ENCODE data around the gene ENTPD8. TPM values are rescaled to one million over a fixed set of nuclear protein-coding genes. Genes with fewer than 3 reads are reported as not detected.

ENTPD8 gene
- total and polyA plus RNA-seq, 4 donors: 0.08 to 0.45 (median 0.21) TPM

DNA sequence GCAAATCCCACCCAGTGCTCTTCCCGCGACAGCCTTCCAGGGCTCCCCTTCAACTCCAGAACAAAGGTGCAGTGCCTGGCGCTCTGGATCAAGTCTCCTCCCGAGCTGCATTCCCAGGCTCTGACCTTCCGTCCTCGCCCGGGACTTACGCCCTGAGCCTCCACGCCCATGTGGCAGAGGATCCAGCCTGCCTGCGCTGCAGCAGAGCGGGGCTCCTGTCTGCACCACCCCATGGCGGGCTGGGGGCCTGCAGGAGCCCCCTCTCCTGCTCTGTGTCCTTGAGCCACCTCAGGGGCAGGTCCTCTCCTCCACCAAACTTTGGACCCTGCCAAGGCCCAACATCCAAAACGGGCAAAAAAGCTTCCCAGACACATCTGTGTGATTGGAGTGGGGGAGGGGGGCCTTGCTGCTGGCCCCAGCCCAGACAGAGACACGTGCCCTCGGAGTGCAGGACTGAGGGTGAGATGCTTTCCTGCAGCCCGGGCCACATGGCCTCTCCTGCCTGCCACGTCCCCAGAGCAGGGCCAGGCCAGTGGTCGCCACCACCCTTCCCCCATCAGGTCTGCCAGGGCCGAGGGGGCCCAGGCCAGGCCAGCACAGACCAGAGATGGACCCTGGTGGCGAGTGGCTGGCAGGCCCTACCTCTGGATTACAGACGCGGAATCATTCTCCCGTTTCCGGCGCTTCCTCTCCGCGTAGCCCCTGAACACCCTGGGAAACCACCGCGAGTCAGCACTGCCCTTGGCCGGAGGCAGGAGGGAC is 13.6 kb upstream of the ENTPD8 start:
- no peaks in the 10 kb centered on the region for H3K27me3 ChIP-seq (ENCODE audit: control insufficient read depth in 3 of 3, insufficient read depth in 3 of 3, low read length in 2 of 3)
- peaks cover 0 to 25% (median 11%) of the 10 kb centered on the region in 5 donors for H3K4me1 ChIP-seq (ENCODE audit: control insufficient read depth in 5 of 5, insufficient read depth in 5 of 5, low read length in 5 of 5)
- H3K36me3 ChIP-seq (ENCODE audit: control insufficient read depth in 4 of 4, insufficient read depth in 4 of 4, low read length in 4 of 4): peaks cover 0 to 9% (median 3%) of the 10 kb centered on the region in 4 donors
- H3K27ac ChIP-seq (ENCODE audit: low read depth in 1 of 2, low read length in 1 of 2): peak overlapping the region in 1 of 2 donors; percentile 71
- H3K9ac ChIP-seq (ENCODE audit: insufficient read depth in 1 of 2, low read length in 2 of 2): peak overlapping the region in 1 of 2 donors; percentile 37
- H3K9me3 ChIP-seq (ENCODE audit: control insufficient read depth in 4 of 4, insufficient read depth in 3 of 4, low read length in 3 of 4): no peaks in the 10 kb centered on the region
- no peak for ATAC-seq (ENCODE audit: insufficient read depth, low FRiP score)
- H3K4me3 ChIP-seq: peak overlapping the region; percentile 43
- peak; percentile 44 to 49 (median 46) for DNase-seq
- WGBS, 2 donors: 62 to 74% methylated on average over 30 of the region's 30 CpGs
- TF ChIP-seq CTCF (IDR thresholded peaks at IDR 0.05; ENCODE audit: control extremely low read depth, extremely low read depth): no peak

- Histone ChIP-seq H3K9me3 (ENCODE audit: control insufficient read depth in 4 of 4, insufficient read depth in 3 of 4, low read length in 3 of 4) (no peaks in the 10 kb centered on the region), H3K27ac (ENCODE audit: low read depth in 1 of 2, low read length in 1 of 2) (peak overlapping the region in 1 of 2 donors; percentile 71), H3K4me1 (ENCODE audit: control insufficient read depth in 5 of 5, insufficient read depth in 5 of 5, low read length in 5 of 5) (peaks cover 0 to 20% (median 6%) of the 10 kb centered on the region in 5 donors), H3K4me3 (peak overlapping the region; percentile 43), H3K36me3 (ENCODE audit: control insufficient read depth in 4 of 4, insufficient read depth in 4 of 4, low read length in 4 of 4) (peaks cover 0 to 13% (median 3%) of the 10 kb centered on the region in 4 donors), H3K9ac (ENCODE audit: insufficient read depth in 1 of 2, low read length in 2 of 2) (peak overlapping the region in 1 of 2 donors; percentile 37), H3K27me3 (ENCODE audit: control insufficient read depth in 3 of 3, insufficient read depth in 3 of 3, low read length in 2 of 3) (no peaks in the 10 kb centered on the region)
- ATAC-seq (ENCODE audit: insufficient read depth, low FRiP score): no peak
- TF ChIP-seq CTCF (IDR thresholded peaks at IDR 0.05; ENCODE audit: control extremely low read depth, extremely low read depth): no peak
- 12% methylated on average over 20 to 23 of the region's 24 CpGs for WGBS, 2 donors
- DNase-seq: peak; percentile 32 to 57 (median 44)
These were observed 13.0 kb upstream of the ENTPD8 start for GRCh38 chr9:137454145-137454596.

- H3K27me3 ChIP-seq (ENCODE audit: control insufficient read depth in 3 of 3, insufficient read depth in 3 of 3, low read length in 2 of 3): no peaks in the 10 kb centered on the region
- peak; percentile 80 to 86 (median 83) for DNase-seq
- H3K4me1 ChIP-seq (ENCODE audit: control insufficient read depth in 5 of 5, insufficient read depth in 5 of 5, low read length in 5 of 5): peaks cover 0 to 23% (median 7%) of the 10 kb centered on the region in 5 donors
- no peak overlapping the region for H3K27ac ChIP-seq (ENCODE audit: low read depth in 1 of 2, low read length in 1 of 2)
- no peak overlapping the region for H3K4me3 ChIP-seq
- no peak overlapping the region for H3K9ac ChIP-seq (ENCODE audit: insufficient read depth in 1 of 2, low read length in 2 of 2)
- 14 to 21% methylated on average over 23 to 25 of the region's 25 CpGs for WGBS, 2 donors
- ATAC-seq (ENCODE audit: insufficient read depth, low FRiP score): peak; percentile 71
- peaks cover 0 to 18% (median 3%) of the 10 kb centered on the region in 4 donors for H3K36me3 ChIP-seq (ENCODE audit: control insufficient read depth in 4 of 4, insufficient read depth in 4 of 4, low read length in 4 of 4)
- H3K9me3 ChIP-seq (ENCODE audit: control insufficient read depth in 4 of 4, insufficient read depth in 3 of 4, low read length in 3 of 4): no peaks in the 10 kb centered on the region
- no peak for TF ChIP-seq CTCF (IDR thresholded peaks at IDR 0.05; ENCODE audit: control extremely low read depth, extremely low read depth)
These were observed 12.5 kb upstream of the ENTPD8 start for GRCh38 chr9:137453643-137454081.

Measured in lung (tissue), 12 donors.